ENCODE measurements around the gene GPR55.

GPR55 gene

GRCh38 chr2:230947235-230947576 is 22.2 kb upstream of the GPR55 start:
- H3K79me2 ChIP-seq (ENCODE audit: insufficient read depth, low read length) = no peaks in the 10 kb centered on the region
- no peak overlapping the region for H3K4me3 ChIP-seq (ENCODE audit: low read depth, low read length, poor library complexity, severe bottlenecking)
- no peak overlapping the region for H3K27ac ChIP-seq (ENCODE audit: low read depth, low read length, poor library complexity, severe bottlenecking)
- peaks cover 12% of the 10 kb centered on the region; the same call in 1 of the 2 replicates for H3K27me3 ChIP-seq (ENCODE audit: insufficient read depth, low read length)
- H3K4me1 ChIP-seq (ENCODE audit: insufficient read depth, low read length, severe bottlenecking) = no peaks in the 10 kb centered on the region
- H4K20me1 ChIP-seq (ENCODE audit: insufficient read depth, low read length) = no peaks in the 10 kb centered on the region
- no peaks in the 10 kb centered on the region for H3K36me3 ChIP-seq (ENCODE audit: insufficient read depth, low read length)
- no peak overlapping the region for H3K9ac ChIP-seq (ENCODE audit: low read length)
- no peak for TF ChIP-seq EZH2 (IDR thresholded peaks at IDR 0.05; ENCODE audit: borderline replicate concordance, low read length)
- H2AFZ ChIP-seq (ENCODE audit: low read length) = no peak overlapping the region
- no peak overlapping the region for H3K4me2 ChIP-seq (ENCODE audit: low read length)
- no peaks in the 10 kb centered on the region for H3K9me3 ChIP-seq (ENCODE audit: low read length)
- H3K9me2 ChIP-seq (ENCODE audit: low read depth, low read length) = no peaks in the 10 kb centered on the region
- no peaks in the 10 kb centered on the region for H3F3A ChIP-seq (ENCODE audit: insufficient read depth, low read length)

- H3K9me3 ChIP-seq (ENCODE audit: low read length) = no peaks in the 10 kb centered on the region
- no peak overlapping the region for H2AFZ ChIP-seq (ENCODE audit: low read length)
- H3K4me3 ChIP-seq (ENCODE audit: low read depth, low read length, poor library complexity, severe bottlenecking) = no peak overlapping the region
- H3K79me2 ChIP-seq (ENCODE audit: insufficient read depth, low read length) = no peaks in the 10 kb centered on the region
- H4K20me1 ChIP-seq (ENCODE audit: insufficient read depth, low read length) = no peaks in the 10 kb centered on the region
- H3F3A ChIP-seq (ENCODE audit: insufficient read depth, low read length) = no peaks in the 10 kb centered on the region
- no peaks in the 10 kb centered on the region for H3K9me2 ChIP-seq (ENCODE audit: low read depth, low read length)
- peaks cover 13% of the 10 kb centered on the region; the same call in 1 of the 2 replicates for H3K27me3 ChIP-seq (ENCODE audit: insufficient read depth, low read length)
- H3K36me3 ChIP-seq (ENCODE audit: insufficient read depth, low read length) = no peaks in the 10 kb centered on the region
- TF ChIP-seq CTCF (IDR thresholded peaks at IDR 0.05; ENCODE audit: low read length) (no peak), EZH2 (IDR thresholded peaks at IDR 0.05; ENCODE audit: borderline replicate concordance, low read length) (no peak)
- H3K9ac ChIP-seq (ENCODE audit: low read length) = no peak overlapping the region
- no peaks in the 10 kb centered on the region for H3K4me1 ChIP-seq (ENCODE audit: insufficient read depth, low read length, severe bottlenecking)
- H3K27ac ChIP-seq (ENCODE audit: low read depth, low read length, poor library complexity, severe bottlenecking) = no peak overlapping the region
- H3K4me2 ChIP-seq (ENCODE audit: low read length) = no peak overlapping the region
Observed at GRCh38 chr2:230946429-230947234, 21.6 kb upstream of the GPR55 start.

- H3K27ac ChIP-seq (ENCODE audit: low read depth, low read length, poor library complexity, severe bottlenecking) = no peak overlapping the region
- no peak overlapping the region for H3K4me2 ChIP-seq (ENCODE audit: low read length)
- H3K9me3 ChIP-seq (ENCODE audit: low read length) = no peaks in the 10 kb centered on the region
- no peak overlapping the region for H3K9ac ChIP-seq (ENCODE audit: low read length)
- peaks cover 18% of the 10 kb centered on the region; the same call in 1 of the 2 replicates for H3K27me3 ChIP-seq (ENCODE audit: insufficient read depth, low read length)
- TF ChIP-seq CTCF (IDR thresholded peaks at IDR 0.05; ENCODE audit: low read length) (no peak), EZH2 (IDR thresholded peaks at IDR 0.05; ENCODE audit: borderline replicate concordance, low read length) (no peak)
- no peaks in the 10 kb centered on the region for H4K20me1 ChIP-seq (ENCODE audit: insufficient read depth, low read length)
- no peaks in the 10 kb centered on the region for H3F3A ChIP-seq (ENCODE audit: insufficient read depth, low read length)
- no peaks in the 10 kb centered on the region for H3K4me1 ChIP-seq (ENCODE audit: insufficient read depth, low read length, severe bottlenecking)
- H3K4me3 ChIP-seq (ENCODE audit: low read depth, low read length, poor library complexity, severe bottlenecking) = no peak overlapping the region
- H3K36me3 ChIP-seq (ENCODE audit: insufficient read depth, low read length) = no peaks in the 10 kb centered on the region
- no peaks in the 10 kb centered on the region for H3K79me2 ChIP-seq (ENCODE audit: insufficient read depth, low read length)
- H3K9me2 ChIP-seq (ENCODE audit: low read depth, low read length) = no peaks in the 10 kb centered on the region
- no peak overlapping the region for H2AFZ ChIP-seq (ENCODE audit: low read length)
Observed at GRCh38 chr2:230944757-230945372, 19.8 kb upstream of the GPR55 start.
